GM21381 (cell line): ENCODE data around the gene ELFN1.

Experiments
- ATAC-seq: cut with Tn5 transposase; IDR thresholded peaks from one replicate; pipeline ENCODE4 v1.9.1; 2021; ENCODE audit warnings: mild to moderate bottlenecking, moderate library complexity; ENCODE audit not compliant: unreplicated experiment

ELFN1 gene

GRCh38 chr7:1775389-1775788, 105.3 kb downstream of the ELFN1 start:
- ATAC-seq, result no peak

- no peak for ATAC-seq
Observed at GRCh38 chr7:1777122-1777521, 107.0 kb downstream of the ELFN1 start.

GRCh38 chr7:1779445-1779844, 109.4 kb downstream of the ELFN1 start:
- no peak for ATAC-seq

GRCh38 chr7:1781369-1781768, 111.3 kb downstream of the ELFN1 start:
- ATAC-seq, result no peak

- no peak for ATAC-seq
Observed at GRCh38 chr7:1785839-1786238, 115.8 kb downstream of the ELFN1 start.

GRCh38 chr7:1787241-1787640, 117.2 kb downstream of the ELFN1 start:
- no peak for ATAC-seq

- no peak for ATAC-seq
Observed at GRCh38 chr7:1787681-1788235, 117.7 kb downstream of the ELFN1 start.

GRCh38 chr7:1794888-1795542, 124.9 kb downstream of the ELFN1 start:
- no peak for ATAC-seq
